ENCODE measurements around the gene SLC6A3. TPM values are rescaled to one million over a fixed set of nuclear protein-coding genes. Genes with fewer than 3 reads are reported as not detected.
"Not testable (repeated sequence)": the region's sequence is repeated elsewhere in the genome, so short reads cannot be mapped to it uniquely, and the experiment has no call there.

Gene SLC6A3
- total RNA-seq, 4 donors from 2014 or later, result 0.07 to 0.15 TPM; not detected in 2

DNA sequence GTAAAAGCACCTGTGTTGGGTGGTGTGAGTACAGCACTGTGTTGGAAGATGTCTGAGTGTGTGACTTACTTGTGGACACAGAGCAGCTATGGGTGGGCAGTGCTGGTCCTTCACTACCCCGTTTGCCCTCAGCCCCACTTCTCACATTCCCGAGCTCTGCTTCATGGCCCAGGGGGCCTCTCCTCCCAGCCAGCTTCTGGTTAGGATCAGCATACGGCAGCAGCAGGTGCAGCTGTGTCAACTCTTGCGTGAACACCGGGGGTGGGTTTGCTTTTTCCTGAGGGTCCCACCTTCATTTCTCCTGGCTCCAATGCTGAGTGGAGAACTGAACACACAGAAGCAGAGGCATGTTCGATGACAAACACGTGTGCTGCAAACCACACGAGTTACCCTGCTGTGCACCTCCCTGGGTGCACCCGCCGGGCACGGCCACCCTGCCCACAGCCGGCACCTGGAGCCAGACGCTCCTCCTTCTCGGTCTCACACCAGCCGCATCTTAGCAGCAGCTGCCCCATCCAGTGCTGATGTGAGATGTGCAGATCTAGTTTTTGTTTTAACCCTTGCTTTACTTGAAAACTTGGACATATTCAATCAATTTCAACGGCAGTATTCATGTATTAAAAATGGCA lies 14.9 kb upstream of the SLC6A3 start:
- H3K4me3 ChIP-seq, result no peak overlapping the region
- intact Hi-C loops (cut with DNase I; ENCODE audit: low total_unique reads), result no loop called here
- no peak for DNase-seq
- no peaks in the 10 kb centered on the region for H3K27me3 ChIP-seq
- H3K9me3 ChIP-seq, result no peaks in the 10 kb centered on the region
- TF ChIP-seq, protein P1, sequence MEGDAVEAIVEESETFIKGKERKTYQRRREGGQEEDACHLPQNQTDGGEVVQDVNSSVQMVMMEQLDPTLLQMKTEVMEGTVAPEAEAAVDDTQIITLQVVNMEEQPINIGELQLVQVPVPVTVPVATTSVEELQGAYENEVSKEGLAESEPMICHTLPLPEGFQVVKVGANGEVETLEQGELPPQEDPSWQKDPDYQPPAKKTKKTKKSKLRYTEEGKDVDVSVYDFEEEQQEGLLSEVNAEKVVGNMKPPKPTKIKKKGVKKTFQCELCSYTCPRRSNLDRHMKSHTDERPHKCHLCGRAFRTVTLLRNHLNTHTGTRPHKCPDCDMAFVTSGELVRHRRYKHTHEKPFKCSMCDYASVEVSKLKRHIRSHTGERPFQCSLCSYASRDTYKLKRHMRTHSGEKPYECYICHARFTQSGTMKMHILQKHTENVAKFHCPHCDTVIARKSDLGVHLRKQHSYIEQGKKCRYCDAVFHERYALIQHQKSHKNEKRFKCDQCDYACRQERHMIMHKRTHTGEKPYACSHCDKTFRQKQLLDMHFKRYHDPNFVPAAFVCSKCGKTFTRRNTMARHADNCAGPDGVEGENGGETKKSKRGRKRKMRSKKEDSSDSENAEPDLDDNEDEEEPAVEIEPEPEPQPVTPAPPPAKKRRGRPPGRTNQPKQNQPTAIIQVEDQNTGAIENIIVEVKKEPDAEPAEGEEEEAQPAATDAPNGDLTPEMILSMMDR (IDR thresholded peaks at IDR 0.05), result no peak
- no peak for TF ChIP-seq POLR2A (IDR thresholded peaks at IDR 0.05)
- no peaks in the 10 kb centered on the region for H3K4me1 ChIP-seq
- H3K36me3 ChIP-seq, result no peaks in the 10 kb centered on the region
- no peak overlapping the region for H3K27ac ChIP-seq

DNA sequence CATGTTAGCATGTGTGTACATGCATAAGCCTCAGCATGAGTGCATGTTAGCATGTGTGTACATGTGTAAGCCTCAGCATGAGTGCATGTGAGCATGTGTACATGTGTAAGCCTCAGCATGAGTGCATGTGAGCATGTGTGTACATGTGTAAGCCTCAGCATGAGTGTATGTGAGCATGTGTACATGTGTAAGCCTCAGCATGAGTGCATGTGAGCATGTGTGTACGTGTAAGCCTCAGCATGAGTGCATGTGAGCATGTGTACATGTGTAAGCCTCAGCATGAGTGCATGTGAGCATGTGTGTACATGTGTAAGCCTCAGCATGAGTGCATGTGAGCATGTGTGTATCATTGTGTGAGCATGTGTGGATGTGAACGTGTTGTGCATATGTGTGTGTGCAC lies 14.2 kb upstream of the SLC6A3 start:
- DNase-seq; intact Hi-C loops (cut with DNase I; ENCODE audit: low total_unique reads); H3K27ac ChIP-seq; H3K4me3 ChIP-seq; H3K9me3 ChIP-seq; H3K27me3 ChIP-seq; H3K36me3 ChIP-seq; H3K4me1 ChIP-seq: not testable (repeated sequence)

GRCh38 chr5:1456110-1456881 lies 11.1 kb upstream of the SLC6A3 start:
- H3K36me3 ChIP-seq; H3K4me1 ChIP-seq; DNase-seq; H3K27me3 ChIP-seq; intact Hi-C loops (cut with DNase I; ENCODE audit: low total_unique reads); H3K9me3 ChIP-seq; H3K4me3 ChIP-seq; H3K27ac ChIP-seq: not testable (repeated sequence)

DNA sequence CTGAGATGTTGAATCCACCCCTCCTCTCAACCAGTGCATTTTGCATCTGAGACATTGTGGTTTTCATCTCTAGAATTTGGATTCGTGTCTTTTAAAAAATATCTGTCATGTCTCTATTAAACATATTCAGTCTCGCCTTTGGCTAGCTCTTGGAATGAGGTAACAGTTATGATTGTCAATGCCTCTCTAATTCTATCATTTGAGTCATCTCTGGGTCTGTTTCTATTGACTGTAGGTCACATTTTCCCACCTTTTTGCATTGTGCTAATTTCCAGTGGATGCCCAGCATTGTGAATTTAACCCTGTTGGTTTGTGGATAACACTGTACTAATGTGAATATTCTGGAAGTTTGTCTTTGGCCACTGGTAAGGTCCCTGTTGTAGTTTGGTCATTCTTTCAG lies 8.4 kb upstream of the SLC6A3 start:
- DNase-seq, result no peak
- no peak overlapping the region for H3K4me3 ChIP-seq
- peaks cover 0 to 5% of the 10 kb centered on the region in 2 donors for H3K9me3 ChIP-seq
- no peak for TF ChIP-seq POLR2A (IDR thresholded peaks at IDR 0.05)
- TF ChIP-seq, protein P1 (IDR thresholded peaks at IDR 0.05), result no peak
- no peak overlapping the region for H3K27ac ChIP-seq
- H3K27me3 ChIP-seq, result no peaks in the 10 kb centered on the region
- no peaks in the 10 kb centered on the region for H3K36me3 ChIP-seq
- H3K4me1 ChIP-seq, result no peaks in the 10 kb centered on the region
- intact Hi-C loops (cut with DNase I; ENCODE audit: low total_unique reads), result no loop called here

GRCh38 chr5:1449081-1449630 lies 3.9 kb upstream of the SLC6A3 start:
- no peaks in the 10 kb centered on the region for H3K36me3 ChIP-seq
- no peak overlapping the region for H3K4me3 ChIP-seq
- H3K4me1 ChIP-seq, result peaks cover 0 to 11% of the 10 kb centered on the region in 2 donors
- H3K9me3 ChIP-seq, result no peaks in the 10 kb centered on the region
- H3K27me3 ChIP-seq, result peaks cover 7% of the 10 kb centered on the region in 2 donors
- intact Hi-C loops (cut with DNase I; ENCODE audit: low total_unique reads), result no loop called here
- no peak for DNase-seq
- TF ChIP-seq POLR2A (IDR thresholded peaks at IDR 0.05), result no peak
- TF ChIP-seq, protein P1 (IDR thresholded peaks at IDR 0.05), result no peak
- no peak overlapping the region for H3K27ac ChIP-seq

DNA sequence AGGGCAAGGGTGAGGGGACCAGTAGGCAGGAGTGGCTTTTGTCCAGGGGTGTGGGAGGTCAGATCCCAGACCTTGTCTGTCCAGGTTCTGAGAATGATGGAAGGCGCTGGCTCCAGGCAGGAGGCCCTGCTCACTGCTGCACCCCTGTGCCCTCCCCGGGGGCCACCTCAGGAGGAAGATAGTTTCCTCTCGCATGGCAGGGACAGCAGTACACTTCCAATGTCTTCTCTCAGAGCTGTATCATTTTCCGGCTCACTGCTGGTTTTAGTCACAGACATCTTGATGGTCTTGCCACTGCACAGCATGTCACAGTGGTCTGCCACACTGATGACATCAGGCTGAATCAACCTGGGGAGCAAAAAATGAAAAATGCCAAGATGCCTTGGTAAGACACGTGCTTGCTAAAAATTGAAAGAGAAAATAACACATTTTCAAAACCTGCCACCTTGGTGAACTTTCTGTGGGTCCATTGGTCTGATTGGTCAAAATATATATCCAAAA lies 3.3 kb upstream of the SLC6A3 start:
- H3K36me3 ChIP-seq, result no peaks in the 10 kb centered on the region
- no peak for DNase-seq
- no peak for TF ChIP-seq POLR2A (IDR thresholded peaks at IDR 0.05)
- TF ChIP-seq, protein P1 (IDR thresholded peaks at IDR 0.05), result no peak
- H3K27me3 ChIP-seq, result peaks cover 7 to 12% of the 10 kb centered on the region in 2 donors
- intact Hi-C loops (cut with DNase I; ENCODE audit: low total_unique reads), result no loop called here
- peaks cover 0 to 11% of the 10 kb centered on the region in 2 donors for H3K4me1 ChIP-seq
- no peak overlapping the region for H3K27ac ChIP-seq
- no peak overlapping the region for H3K4me3 ChIP-seq
- H3K9me3 ChIP-seq, result no peaks in the 10 kb centered on the region

All from uterus (tissue), 4 donors.